Retinal pigment epithelial cell (primary cell): ENCODE data around the gene MET.
A peak's percentile ranks its signal among the peaks of the same experiment; 100 is the strongest.
"Not testable (repeated sequence)": the region's sequence is repeated elsewhere in the genome, so short reads cannot be mapped to it uniquely, and the experiment has no call there.

Experiments used
- DNase-seq: peaks from one replicate; pipeline ENCODE4 v3.0.0-alpha.2; 2010; ENCODE audit warnings: low read depth
- H3K4me3 ChIP-seq: 2 replicates; pipeline ENCODE4 v1.5.1; 2011; ENCODE audit warnings: mild to moderate bottlenecking, low read length, control low read depth, moderate library complexity
- TF ChIP-seq, protein P1 (sequence below): conservative IDR thresholded peaks from 2 replicates; pipeline ENCODE4 v1.5.1; 2011; ENCODE audit warnings: low read depth, low read length, control low read depth, inconsistent platforms

The MET gene

GRCh38 chr7:116713918-116714317 lies 41.9 kb downstream of the MET start:
- no peak for DNase-seq
- TF ChIP-seq, protein P1, sequence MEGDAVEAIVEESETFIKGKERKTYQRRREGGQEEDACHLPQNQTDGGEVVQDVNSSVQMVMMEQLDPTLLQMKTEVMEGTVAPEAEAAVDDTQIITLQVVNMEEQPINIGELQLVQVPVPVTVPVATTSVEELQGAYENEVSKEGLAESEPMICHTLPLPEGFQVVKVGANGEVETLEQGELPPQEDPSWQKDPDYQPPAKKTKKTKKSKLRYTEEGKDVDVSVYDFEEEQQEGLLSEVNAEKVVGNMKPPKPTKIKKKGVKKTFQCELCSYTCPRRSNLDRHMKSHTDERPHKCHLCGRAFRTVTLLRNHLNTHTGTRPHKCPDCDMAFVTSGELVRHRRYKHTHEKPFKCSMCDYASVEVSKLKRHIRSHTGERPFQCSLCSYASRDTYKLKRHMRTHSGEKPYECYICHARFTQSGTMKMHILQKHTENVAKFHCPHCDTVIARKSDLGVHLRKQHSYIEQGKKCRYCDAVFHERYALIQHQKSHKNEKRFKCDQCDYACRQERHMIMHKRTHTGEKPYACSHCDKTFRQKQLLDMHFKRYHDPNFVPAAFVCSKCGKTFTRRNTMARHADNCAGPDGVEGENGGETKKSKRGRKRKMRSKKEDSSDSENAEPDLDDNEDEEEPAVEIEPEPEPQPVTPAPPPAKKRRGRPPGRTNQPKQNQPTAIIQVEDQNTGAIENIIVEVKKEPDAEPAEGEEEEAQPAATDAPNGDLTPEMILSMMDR, result no peak
- no peak overlapping the region for H3K4me3 ChIP-seq

DNA sequence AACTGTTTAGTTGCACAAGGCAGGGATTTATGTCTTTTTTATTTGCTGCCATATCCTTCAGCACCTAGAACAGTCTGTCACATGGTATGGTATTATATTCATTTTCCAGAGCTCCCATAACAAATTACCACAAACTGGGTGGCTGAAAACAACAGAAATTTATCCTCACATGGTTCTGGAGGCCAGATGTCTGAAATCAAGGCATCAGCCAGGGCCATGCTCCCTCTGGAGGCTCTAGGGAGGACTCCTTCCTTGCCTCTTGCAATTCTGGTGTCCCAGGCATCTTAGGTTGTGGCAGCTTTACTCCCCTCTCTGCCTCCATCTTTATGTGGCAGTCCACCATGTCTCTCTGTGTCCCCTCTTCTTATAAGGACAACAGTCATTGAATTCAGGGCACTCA lies 43.1 kb downstream of the MET start:
- no peak for DNase-seq
- H3K4me3 ChIP-seq, result no peak overlapping the region
- TF ChIP-seq, protein P1, result peak; percentile 19

- H3K4me3 ChIP-seq, result no peak overlapping the region
- TF ChIP-seq, protein P1, result no peak
- no peak for DNase-seq
Observed at GRCh38 chr7:116717137-116717536, 45.1 kb downstream of the MET start.

DNA sequence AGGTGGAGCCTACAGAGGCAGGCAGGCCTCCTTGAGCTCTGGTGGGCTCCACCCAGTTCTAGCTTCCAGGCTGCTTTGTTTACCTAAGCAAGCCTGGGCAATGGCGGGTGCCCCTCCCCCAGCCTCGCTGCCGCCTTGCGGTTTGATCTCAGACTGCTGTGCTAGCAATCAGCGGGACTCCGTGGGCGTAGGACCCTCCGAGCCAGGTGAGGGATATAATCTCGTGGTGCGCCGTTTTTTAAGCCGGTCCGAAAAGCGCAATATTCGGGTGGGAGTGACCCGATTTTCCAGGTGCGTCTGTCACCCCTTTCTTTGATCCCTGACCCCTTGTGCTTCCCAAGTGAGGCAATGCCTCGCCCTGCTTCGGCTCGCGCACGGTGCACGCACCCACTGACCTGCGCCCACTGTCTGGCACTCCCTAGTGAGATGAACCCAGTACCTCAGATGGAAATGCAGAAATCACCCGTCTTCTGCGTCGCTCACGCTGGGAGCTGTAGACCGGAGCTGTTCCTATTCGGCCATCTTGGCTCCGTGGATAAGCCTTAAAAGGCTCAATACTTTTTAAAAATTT lies 52.0 kb downstream of the MET start:
- not testable (repeated sequence) for H3K4me3 ChIP-seq, DNase-seq

DNA sequence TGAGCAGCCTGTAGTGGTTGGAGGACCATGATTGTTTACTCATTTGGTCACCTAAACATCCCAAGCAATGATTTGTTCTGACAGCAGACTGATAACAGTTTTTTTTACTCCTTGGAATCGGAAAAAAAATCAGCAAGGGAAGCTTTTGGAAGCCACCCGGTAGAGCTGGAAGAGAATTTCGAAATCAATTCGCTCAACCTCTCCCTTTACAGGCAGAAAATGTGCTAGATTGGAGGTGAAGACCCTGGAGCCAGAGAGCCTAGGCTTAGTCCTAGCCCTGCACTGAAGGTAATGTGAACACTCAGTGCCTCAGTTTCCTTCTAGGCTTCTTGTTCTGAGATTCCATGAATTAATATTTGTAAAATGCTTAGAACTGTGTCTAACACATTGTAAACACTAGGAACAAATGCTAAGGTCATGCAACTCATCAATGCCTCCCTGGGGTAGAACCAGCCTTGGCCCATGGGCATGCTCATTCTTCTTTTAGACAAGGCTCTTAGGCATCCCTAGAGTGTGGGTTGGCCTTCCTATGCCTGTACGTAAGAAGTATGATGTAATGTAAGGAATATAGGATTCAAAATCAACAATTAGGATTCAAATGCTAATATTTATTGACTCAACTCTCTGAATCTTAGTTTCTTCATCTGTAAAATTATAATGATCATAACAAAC lies 52.7 kb downstream of the MET start:
- H3K4me3 ChIP-seq, result no peak overlapping the region
- no peak for DNase-seq
- TF ChIP-seq, protein P1, result no peak

DNA sequence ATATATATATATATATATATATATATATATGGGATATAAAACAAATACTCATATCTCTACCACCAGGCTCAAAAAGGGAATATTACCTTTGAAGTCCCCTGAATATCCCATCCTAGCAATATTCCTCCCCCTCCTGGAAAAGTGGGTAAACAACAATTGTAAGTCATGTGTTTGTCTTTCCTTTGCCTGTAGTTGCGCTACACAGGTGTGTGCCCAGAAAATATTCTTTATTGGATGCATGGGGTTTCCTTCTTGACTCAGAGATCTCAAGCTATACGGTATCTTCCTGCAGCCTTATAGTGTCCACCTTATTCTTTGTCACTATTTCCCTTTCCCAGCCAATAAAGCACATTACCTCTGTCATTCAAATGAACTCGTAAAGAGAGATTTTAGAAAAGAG lies 54.2 kb downstream of the MET start:
- H3K4me3 ChIP-seq, result no peak overlapping the region
- no peak for DNase-seq
- TF ChIP-seq, protein P1, result no peak

DNA sequence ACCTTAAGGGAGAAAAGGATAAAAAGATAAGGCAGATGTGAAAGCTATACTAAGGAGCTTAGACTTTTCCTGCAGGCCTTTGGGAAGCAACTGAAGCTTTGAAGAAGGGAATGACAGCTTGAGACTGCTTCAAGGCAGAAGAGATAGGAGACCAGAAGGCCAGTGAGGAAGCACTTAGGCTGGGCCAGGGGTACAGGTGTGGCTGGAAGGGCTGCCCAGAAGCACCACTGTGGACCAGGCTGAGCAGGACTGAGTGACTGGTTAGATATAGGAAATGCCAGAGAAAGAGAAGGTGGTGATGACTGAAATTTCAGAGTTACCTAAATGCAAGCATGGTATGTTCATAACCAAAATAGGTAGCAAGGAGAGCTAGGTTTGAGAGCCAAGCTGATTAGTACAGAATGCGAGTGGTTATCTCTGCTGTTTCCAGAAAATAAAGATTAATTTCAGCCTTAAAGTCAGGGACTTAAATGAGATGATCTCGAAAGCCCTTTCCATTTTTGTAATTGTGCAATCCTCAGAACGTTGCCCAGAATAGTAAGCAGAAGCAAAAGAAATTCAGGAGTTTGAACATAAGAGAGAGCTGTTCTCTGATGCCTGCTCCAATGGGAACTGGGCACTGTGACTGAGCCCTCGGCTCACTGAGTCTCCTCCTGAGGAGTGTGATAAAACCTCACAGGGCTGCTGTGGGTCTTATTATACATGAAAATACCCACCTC lies 54.9 kb downstream of the MET start:
- H3K4me3 ChIP-seq, result no peak overlapping the region
- DNase-seq, result no peak
- TF ChIP-seq, protein P1, result no peak
